Measurements from ENCODE around the gene SLC38A3.

SLC38A3 gene

DNA sequence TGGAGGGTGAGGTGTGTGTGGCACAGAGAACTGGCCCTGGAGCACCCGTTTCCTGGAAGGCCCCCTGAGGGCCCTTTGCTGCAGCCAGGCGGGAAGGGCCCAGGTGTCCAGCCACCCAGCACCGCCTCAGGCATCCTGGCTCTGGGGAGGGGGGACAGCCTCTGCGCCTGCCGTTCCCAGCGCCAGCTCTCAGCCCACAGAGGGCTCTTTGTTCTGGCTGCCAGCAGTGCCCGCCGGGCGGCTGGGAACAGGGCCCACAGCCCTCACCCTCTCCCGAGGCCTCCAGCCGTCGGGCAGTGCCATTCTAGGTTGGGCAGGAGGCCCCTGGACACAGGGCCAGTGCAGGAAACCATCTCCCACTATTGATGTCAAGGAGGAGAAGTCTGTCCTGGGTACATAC is 8.3 kb downstream of the SLC38A3 start:
- TF ChIP-seq SPI1 (IDR thresholded peaks at IDR 0.05; ENCODE audit: borderline replicate concordance, low read depth) (no peak), GABPA (IDR thresholded peaks at IDR 0.05; ENCODE audit: low read depth) (no peak), POLR2AphosphoS5 (IDR thresholded peaks at IDR 0.05; ENCODE audit: low read depth) (no peak)
- TF ChIP-seq, protein P1, sequence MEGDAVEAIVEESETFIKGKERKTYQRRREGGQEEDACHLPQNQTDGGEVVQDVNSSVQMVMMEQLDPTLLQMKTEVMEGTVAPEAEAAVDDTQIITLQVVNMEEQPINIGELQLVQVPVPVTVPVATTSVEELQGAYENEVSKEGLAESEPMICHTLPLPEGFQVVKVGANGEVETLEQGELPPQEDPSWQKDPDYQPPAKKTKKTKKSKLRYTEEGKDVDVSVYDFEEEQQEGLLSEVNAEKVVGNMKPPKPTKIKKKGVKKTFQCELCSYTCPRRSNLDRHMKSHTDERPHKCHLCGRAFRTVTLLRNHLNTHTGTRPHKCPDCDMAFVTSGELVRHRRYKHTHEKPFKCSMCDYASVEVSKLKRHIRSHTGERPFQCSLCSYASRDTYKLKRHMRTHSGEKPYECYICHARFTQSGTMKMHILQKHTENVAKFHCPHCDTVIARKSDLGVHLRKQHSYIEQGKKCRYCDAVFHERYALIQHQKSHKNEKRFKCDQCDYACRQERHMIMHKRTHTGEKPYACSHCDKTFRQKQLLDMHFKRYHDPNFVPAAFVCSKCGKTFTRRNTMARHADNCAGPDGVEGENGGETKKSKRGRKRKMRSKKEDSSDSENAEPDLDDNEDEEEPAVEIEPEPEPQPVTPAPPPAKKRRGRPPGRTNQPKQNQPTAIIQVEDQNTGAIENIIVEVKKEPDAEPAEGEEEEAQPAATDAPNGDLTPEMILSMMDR (IDR thresholded peaks at IDR 0.05; ENCODE audit: insufficient read depth, low read length) = no peak
- Histone ChIP-seq H3K27ac (replicated peaks) (no peak overlapping the region), H3K4me3 (replicated peaks; ENCODE audit: insufficient read depth, low read length) (no peak overlapping the region), H3K27me3 (ENCODE audit: insufficient read depth, poor library complexity, severe bottlenecking) (no peaks in the 10 kb centered on the region)
- DNase-seq (ENCODE audit: low read depth in 1 of 2, low spot score in 1 of 2) = no peak

DNA sequence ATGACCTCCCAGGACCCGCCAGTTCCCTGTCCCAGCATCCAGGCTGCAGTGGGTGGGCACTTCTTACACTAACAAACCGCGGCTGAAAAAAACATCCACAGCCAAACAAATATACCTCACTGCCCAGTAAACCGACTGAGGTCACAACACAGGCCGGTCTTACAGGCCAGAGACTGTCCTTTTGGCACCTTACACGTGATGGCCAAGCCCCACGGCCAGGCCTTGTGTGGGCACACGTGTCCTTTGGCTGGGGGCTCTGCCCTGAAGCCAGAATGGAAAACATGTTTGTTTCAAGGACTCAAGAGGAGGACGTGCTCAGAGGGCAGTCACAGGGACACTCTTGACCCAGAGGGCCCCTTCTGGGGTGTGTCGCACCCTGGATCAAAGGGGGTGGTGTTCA is 9.8 kb downstream of the SLC38A3 start:
- no peak overlapping the region for H3K27ac ChIP-seq (replicated peaks)
- H3K27me3 ChIP-seq (ENCODE audit: insufficient read depth, poor library complexity, severe bottlenecking) = no peaks in the 10 kb centered on the region
- H3K4me3 ChIP-seq (replicated peaks; ENCODE audit: insufficient read depth, low read length) = no peak overlapping the region

DNA sequence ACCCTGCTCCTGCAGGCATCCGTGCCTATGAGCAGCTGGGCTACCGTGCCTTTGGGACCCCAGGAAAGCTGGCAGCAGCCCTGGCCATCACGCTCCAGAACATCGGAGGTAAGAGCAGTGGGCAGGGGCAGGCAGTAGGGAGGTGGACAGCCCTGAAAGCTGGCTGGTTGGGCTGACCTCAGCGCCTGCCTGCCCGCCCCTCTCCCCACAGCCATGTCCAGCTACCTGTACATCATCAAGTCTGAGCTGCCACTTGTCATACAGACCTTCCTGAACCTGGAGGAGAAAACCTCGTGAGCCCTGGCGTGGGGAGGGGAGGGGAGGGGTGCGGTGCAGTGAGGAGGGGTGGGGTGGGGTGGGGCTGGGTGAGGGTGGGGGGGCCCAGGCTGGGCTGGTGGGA is 10.5 kb downstream of the SLC38A3 start:
- H3K4me3 ChIP-seq (replicated peaks; ENCODE audit: insufficient read depth, low read length) = no peak overlapping the region
- TF ChIP-seq SPI1 (IDR thresholded peaks at IDR 0.05; ENCODE audit: borderline replicate concordance, low read depth) (no peak), GABPA (IDR thresholded peaks at IDR 0.05; ENCODE audit: low read depth) (no peak), POLR2AphosphoS5 (IDR thresholded peaks at IDR 0.05; ENCODE audit: low read depth) (no peak)
- TF ChIP-seq, protein P1 (IDR thresholded peaks at IDR 0.05; ENCODE audit: insufficient read depth, low read length) = no peak
- TF ChIP-seq, protein P2, sequence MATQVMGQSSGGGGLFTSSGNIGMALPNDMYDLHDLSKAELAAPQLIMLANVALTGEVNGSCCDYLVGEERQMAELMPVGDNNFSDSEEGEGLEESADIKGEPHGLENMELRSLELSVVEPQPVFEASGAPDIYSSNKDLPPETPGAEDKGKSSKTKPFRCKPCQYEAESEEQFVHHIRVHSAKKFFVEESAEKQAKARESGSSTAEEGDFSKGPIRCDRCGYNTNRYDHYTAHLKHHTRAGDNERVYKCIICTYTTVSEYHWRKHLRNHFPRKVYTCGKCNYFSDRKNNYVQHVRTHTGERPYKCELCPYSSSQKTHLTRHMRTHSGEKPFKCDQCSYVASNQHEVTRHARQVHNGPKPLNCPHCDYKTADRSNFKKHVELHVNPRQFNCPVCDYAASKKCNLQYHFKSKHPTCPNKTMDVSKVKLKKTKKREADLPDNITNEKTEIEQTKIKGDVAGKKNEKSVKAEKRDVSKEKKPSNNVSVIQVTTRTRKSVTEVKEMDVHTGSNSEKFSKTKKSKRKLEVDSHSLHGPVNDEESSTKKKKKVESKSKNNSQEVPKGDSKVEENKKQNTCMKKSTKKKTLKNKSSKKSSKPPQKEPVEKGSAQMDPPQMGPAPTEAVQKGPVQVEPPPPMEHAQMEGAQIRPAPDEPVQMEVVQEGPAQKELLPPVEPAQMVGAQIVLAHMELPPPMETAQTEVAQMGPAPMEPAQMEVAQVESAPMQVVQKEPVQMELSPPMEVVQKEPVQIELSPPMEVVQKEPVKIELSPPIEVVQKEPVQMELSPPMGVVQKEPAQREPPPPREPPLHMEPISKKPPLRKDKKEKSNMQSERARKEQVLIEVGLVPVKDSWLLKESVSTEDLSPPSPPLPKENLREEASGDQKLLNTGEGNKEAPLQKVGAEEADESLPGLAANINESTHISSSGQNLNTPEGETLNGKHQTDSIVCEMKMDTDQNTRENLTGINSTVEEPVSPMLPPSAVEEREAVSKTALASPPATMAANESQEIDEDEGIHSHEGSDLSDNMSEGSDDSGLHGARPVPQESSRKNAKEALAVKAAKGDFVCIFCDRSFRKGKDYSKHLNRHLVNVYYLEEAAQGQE (IDR thresholded peaks at IDR 0.05; ENCODE audit: insufficient replicate concordance, low read depth) = no peak

More for the DNA sequence above, 9.8 kb downstream of the SLC38A3 start:
- no peak for TF ChIP-seq GABPA (IDR thresholded peaks at IDR 0.05; ENCODE audit: low read depth)
- no peak for TF ChIP-seq SPI1 (IDR thresholded peaks at IDR 0.05; ENCODE audit: borderline replicate concordance, low read depth)
- TF ChIP-seq, protein P2 (IDR thresholded peaks at IDR 0.05; ENCODE audit: insufficient replicate concordance, low read depth) = no peak
- TF ChIP-seq, protein P1 (IDR thresholded peaks at IDR 0.05; ENCODE audit: insufficient read depth, low read length) = no peak
- TF ChIP-seq POLR2AphosphoS5 (IDR thresholded peaks at IDR 0.05; ENCODE audit: low read depth) = no peak
- no peak for DNase-seq (ENCODE audit: low read depth in 1 of 2, low spot score in 1 of 2)

DNA sequence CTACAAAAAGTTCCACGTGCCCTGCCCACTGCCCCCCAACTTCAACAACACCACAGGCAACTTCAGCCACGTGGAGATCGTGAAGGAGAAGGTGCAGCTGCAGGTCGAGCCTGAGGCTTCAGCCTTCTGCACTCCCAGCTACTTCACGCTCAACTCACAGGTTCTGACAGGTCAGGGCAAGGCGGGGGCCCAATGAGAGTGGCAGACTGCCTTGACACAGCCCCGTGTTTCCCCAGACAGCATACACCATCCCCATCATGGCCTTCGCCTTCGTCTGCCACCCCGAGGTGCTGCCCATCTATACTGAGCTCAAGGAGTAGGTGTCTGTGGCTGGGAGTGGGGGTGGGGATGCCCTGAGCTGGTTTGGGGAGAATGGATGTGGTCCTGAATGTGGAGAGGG is 12.6 kb downstream of the SLC38A3 start:
- TF ChIP-seq, protein P2 (IDR thresholded peaks at IDR 0.05; ENCODE audit: insufficient replicate concordance, low read depth) = no peak
- no peak for TF ChIP-seq POLR2AphosphoS5 (IDR thresholded peaks at IDR 0.05; ENCODE audit: low read depth)
- no peak for TF ChIP-seq GABPA (IDR thresholded peaks at IDR 0.05; ENCODE audit: low read depth)
- no peak for TF ChIP-seq SPI1 (IDR thresholded peaks at IDR 0.05; ENCODE audit: borderline replicate concordance, low read depth)
- TF ChIP-seq, protein P1 (IDR thresholded peaks at IDR 0.05; ENCODE audit: insufficient read depth, low read length) = no peak
- Histone ChIP-seq H3K27me3 (ENCODE audit: insufficient read depth, poor library complexity, severe bottlenecking) (no peaks in the 10 kb centered on the region), H3K27ac (replicated peaks) (no peak overlapping the region), H3K4me3 (replicated peaks; ENCODE audit: insufficient read depth, low read length) (no peak overlapping the region)
- DNase-seq (ENCODE audit: low read depth in 1 of 2, low spot score in 1 of 2) = no peak

More for the DNA sequence above, 10.5 kb downstream of the SLC38A3 start:
- no peaks in the 10 kb centered on the region for H3K27me3 ChIP-seq (ENCODE audit: insufficient read depth, poor library complexity, severe bottlenecking)
- H3K27ac ChIP-seq (replicated peaks) = no peak overlapping the region
- DNase-seq (ENCODE audit: low read depth in 1 of 2, low spot score in 1 of 2) = no peak

Data from HL-60 (cell line).